Fibroblast of skin of scalp (primary cell): Measurements from ENCODE around the gene TCHP.
"Not testable (repeated sequence)": the region's sequence is repeated elsewhere in the genome, so short reads cannot be mapped to it uniquely, and the experiment has no call there.

ENCODE experiments used
- DNase-seq: peaks from one replicate; pipeline ENCODE4 v3.0.0-alpha.2; 2013

Gene TCHP

DNA sequence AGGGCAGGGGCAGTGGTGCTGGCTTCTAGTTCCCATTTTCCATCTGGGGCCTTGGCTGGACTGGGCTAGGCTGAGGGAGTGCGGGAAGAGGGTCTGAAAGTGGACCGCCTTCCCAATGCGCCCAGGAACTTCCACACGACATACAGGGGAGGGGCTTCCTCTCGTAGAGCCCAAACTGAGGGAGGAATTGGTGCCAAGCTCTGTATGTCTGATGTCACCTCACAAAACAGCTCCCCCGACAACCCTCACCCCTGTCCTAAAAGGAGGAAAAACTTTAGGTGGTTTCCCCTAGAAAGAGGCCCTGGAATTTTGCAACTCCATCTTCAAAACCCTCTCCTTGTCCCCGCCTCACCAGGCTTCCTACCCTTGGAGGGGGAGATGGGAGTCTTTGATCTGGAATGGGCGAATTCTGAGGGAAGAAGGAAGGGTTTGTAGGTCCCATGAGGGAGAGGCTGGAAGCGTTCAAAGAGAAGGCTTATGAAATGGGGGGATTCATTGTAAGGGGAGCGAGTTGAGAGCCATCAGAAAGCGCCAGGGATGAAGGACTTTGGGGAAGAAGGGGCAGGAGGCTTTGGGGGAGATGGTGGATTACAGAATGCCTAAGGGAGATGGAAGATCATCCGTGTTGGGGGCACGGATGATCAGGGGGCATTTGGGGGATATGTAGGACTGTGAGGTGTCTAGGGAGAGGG, 20.6 kb upstream of the TCHP start:
- peak; percentile 30 for DNase-seq

DNA sequence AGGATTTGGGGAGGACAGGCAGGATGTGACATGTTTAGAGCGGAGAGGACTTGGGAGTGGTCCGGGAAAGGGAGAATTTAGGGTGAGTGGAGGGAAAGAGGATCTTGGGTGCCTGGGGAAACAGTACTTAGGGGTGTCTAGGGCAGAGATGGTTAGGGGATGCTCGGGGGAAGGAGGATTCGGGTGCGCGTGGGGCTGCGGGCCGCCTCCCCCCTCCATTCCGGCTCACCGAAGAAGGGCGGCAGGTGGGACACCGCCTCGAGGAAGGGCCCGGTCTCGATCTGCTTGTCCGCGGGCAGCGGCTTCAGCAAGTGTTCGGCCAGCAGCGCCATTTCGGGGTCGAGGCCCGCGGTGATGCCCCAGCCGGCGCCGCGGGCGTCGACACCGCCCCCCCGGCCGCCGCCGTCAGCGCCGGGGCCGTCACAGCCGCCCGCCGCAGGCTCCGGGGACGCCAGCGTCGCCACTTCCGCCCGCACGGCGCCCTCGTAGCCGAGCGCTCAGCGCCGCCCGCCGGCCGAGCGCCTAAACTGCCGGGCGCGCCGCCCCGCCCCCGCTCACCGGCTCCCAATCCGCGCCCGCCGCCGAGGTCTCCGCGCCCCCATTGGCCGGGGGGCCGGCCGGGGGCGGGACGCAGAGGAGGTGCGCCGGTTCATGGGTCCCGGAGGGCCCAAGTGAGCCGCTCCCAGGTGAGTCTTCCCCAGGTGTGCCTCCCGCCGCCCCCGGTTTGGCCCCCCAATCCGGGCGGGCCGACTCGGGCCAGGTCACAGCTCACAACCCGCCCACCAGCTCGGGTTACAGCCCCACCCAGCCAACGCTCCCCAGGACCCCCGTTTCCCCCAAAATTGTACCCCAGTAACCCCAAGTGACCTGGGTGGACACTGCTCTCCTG, 19.8 kb upstream of the TCHP start, which contains the start of gene GLTP:
Gene GLTP (minus strand): TSS at position 499 of the 889 bp plus-strand sequence. CDS start 167 bp downstream, at position 332.
- DNase-seq: peak; percentile 88

DNA sequence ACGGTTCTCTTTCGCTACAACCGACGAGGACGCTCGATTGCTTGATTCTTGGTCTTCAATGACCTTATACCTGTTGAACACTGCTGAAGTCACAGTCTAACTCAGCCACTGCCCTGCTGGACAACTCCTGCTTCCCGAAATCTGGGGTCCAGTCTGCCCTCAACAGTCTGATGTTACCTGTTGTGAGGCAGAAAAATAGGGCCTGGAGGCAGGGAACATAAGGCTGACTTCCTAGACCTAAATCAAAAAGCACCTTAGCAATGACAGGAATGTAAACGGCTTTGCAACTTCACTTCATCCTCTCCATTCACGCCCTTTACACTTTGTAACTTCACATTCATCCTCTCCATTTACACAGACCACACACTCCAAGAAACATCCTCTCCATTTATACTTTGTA, 19.1 kb upstream of the TCHP start:
- no peak for DNase-seq

- DNase-seq: no peak
These were observed 18.3 kb upstream of the TCHP start for GRCh38 chr12:109881752-109882151.

- DNase-seq: no peak
These were observed 16.6 kb upstream of the TCHP start for GRCh38 chr12:109883461-109883860.

DNA sequence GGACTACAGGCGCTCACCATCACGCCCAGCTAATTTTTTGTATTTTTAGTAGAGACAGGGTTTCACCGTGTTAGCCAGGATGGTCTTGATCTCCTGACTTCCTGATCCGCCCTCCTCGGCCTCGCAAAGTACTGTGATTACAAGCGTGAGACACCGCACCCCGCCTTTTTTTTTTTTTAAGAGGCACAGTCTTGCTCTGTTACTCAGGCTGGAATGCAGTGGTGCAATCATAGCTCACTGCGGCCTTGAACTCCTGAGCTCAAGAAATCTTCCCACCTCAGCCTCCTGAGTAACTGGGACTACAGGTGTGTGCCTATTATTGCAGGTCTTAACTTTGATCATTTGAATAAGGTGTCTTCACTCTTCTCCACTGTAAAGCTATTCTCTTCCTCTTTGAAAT, 14.5 kb upstream of the TCHP start:
- no peak for DNase-seq

GRCh38 chr12:109888179-109889020, 11.7 kb upstream of the TCHP start:
- DNase-seq: peak; percentile 90

DNA sequence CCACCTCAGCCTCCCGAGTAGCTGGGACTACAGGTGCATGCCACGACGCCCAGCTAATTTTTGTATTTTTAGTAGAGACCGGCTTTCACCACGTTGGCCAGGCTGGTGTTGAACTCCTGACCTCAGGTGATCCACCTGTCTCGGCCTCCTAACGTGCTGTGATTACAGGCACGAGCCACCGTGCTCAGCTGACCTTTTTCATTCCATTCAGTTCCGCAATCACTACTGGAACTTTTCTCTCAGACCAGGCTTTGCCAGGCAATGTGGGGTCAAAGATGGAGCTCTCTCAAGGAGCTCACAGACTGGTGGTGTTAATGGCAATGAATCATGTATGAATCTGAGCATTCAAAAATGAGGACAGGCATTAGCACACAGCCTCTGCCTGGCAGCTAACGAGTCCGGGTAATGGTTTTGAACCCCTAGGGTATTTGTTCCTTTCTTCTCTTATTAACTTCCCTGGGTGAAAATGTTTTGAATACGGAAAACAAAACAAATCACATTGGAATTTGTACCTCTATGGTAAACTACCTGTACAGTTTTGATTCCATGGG, 9.4 kb upstream of the TCHP start:
- DNase-seq: no peak

GRCh38 chr12:109891731-109892130, 8.3 kb upstream of the TCHP start:
- DNase-seq: not testable (repeated sequence)

- DNase-seq: no peak
These were observed 7.8 kb upstream of the TCHP start for GRCh38 chr12:109892165-109892715.

DNA sequence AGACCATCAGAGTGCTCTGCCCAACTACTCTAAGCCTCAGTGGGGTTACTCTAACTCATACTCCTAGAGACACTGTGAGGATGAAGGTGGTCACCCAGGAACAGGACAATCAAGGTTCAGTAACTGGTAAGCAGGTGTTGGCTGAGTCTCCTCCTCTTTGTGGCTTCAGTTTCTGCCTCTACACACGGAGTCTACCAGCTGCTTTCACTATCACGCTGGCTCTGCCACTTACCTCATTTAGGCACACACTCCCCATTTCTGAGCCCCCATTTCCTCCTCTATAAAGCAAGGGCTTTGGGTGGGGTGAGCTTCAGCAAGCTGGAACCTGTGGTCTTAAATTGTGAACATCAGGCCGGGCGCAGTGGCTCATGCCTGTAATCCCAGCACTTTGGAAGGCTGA, 7.3 kb upstream of the TCHP start:
- DNase-seq: no peak

DNA sequence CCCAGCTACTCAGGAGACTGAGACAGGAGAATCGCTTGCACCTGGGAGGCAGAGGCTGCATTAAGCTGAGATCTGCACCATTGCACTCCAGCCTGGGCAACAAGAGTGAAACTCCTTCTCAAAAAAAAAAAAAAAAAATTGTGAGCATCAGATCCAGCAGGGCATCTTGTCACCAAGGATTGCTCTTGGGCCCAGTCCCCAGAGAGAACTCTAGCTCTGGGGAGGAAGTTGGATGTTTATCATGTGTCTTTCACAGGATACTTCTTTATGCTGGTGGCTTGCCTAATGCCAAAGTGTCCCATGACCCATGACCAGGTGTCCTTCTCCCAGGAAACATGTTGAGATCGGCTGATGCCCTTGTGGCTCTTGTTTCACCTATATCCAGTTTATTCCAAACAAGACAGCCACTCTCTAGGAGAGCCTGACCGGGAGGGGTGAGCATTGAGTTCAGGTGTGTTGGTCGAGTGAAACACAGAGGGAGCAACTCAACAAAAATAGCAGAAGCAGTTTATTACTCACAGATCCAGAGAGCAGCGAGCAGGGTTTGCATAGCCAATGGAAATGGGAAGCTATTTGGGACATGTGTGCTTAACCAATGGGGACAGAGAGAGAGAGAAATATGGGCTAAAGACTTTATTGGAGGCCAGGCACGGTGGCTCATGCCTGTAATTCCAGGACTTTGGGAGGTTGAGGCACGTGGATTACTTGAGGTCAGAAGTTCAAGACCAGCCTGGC, 6.6 kb upstream of the TCHP start:
- DNase-seq: no peak

GRCh38 chr12:109894939-109895338, 5.1 kb upstream of the TCHP start:
- no peak for DNase-seq

GRCh38 chr12:109896188-109896587, 3.9 kb upstream of the TCHP start:
- no peak for DNase-seq

DNA sequence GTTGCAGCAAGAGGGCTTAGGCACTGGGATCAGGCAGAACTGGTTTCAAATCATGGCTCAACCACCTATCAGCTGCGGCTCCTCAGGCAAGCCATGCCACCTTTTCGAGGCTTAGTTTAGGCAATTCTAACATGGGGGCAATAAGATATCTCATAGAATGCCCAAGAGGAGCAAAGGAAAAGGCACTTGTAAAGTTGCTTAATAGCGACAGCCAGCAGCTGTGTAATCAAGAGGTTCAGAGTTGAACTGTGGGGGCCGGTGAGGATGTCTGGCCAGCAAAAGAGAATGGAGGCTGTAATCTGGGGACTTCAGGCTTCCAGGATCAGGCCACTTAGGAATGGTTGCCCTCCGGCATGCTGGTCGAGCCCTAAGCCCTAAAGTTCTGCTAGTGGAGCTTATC, 3.0 kb upstream of the TCHP start:
- no peak for DNase-seq

DNA sequence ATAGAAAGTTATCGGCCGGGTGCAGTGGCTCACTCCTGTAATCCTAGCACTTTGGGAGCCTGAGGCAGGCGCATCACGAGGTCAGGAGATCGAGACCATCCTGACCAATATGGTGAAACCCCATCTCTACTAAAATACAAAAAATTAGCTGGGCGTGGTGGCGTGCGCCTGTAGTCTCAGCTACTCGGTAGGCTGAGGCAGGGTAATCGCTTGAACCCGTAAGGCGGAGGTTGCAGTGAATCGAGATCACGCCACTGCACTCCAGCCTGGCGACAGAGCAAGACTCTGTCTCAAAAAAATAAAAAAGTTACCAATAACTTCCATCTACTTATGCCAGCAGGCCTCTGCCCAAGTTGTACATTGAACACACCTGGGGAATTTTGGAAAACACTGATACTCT, 729 bp upstream of the TCHP start:
- not testable (repeated sequence) for DNase-seq

DNA sequence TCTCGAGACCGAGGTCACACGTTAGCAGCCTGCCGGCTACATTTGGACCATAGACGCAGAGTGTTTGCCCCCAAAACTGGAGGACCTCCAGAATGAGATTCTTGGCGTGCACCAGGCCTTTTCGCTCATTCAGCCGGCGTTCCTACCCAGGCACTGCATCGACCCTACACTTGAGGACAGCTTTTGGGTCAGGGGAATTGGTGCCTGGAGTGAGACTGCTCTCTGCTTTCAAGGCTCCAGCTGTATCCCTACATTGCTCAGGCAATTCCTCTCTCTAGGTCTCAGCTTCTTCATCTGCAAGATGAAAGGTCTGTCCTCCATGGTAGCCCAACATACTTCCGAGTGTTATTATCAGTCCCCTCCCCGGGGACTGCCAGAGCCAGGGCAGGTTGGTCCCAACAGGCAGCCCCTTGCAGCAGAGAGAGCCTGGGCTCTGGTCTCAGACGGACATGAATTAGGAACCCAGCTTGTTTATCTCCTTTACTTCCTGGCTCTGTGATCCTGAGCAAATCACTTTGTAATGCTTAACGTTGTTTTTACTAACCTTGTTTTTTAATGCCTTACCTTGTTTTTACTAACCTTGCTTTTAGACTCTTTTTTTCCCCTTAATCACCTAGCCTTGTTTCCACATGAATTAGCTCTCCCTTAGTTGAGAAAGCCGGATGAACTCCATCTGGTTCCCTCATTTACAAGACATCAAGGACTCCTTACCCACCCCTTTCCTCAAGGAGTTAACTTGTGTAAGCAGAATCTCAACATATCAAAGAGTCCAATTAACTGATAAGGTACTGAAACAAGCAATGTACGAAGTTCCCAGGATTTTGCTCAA, 892 bp downstream of the TCHP start:
- DNase-seq: no peak

DNA sequence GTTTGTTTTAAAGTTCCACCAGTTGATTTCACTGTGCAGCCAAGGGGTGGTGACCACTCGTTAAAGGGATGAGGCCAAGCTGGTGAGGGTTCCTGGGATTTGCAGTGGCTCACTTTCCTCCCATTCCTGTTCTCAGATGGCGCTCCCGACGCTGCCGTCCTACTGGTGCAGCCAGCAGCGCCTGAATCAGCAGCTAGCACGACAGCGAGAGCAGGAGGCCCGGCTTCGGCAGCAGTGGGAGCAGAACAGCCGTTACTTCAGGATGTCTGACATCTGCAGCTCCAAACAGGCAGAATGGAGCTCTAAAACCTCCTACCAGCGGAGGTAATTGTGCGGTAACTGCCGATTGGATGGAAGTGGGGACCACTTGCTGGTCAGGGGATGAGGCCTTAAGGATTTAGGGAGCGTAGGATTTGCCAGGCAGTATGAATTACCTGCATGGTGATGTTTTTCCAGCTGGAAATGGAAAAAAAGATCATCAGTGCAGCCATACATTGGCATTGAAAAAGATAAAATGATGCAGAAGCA, 2.9 kb downstream of the TCHP start:
- no peak for DNase-seq

DNA sequence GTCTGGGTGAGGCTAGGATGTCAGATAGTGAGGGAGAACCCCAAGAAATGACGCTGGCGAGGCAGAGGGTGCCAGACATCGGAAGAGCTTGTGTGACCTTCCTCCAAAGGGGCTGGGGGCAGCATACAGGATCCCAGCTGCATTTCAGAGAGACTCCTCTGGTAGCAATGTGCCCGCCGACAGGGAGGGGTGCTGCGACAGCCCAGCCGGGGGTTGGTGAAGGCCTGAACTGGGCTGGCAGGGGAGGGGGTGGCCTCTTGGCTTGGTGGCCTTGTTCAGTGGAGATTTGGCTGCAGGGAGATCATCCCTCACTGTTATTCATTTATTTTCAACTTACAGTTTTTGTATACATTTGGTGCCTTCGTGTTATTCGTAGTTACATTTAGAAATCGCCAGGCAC, 5.2 kb downstream of the TCHP start:
- no peak for DNase-seq

GRCh38 chr12:109910254-109910968, 10.3 kb downstream of the TCHP start:
- DNase-seq: no peak
